HCT116 (cell line): ENCODE measurements around the gene UBL4B. TPM values are rescaled to one million over a fixed set of nuclear protein-coding genes. Genes with fewer than 3 reads are reported as not detected.

Experiments
- ATAC-seq: fragments of 200-7000 bp; cut with Tn5 transposase; 2 replicates; pipeline ENCODE4 v1.9.1; 2020; ENCODE audit warnings: mild to moderate bottlenecking, moderate library complexity
- BruUV-seq: library from RNA; stranded (reverse); fragments of 400-500 nt; replicated peaks from 2 replicates; lab custom pipeline; 2021; lab: Mats Ljungman, UMichigan
- CTCF ChIA-PET: fragments of 300-600 bp; sonication (Branson Sonifier 250); formaldehyde crosslinking; loops from one replicate; lab custom pipeline; 2021; ENCODE audit warnings: antibody characterized with exemption; lab: Charles Lee
- POLR2A ChIA-PET: fragments of 300-600, 350-600 bp; sonication (Branson Sonifier 250); formaldehyde crosslinking; loops from one replicate; lab custom pipeline; 2021; ENCODE audit warnings: antibody characterized with exemption; lab: Charles Lee
- RAD21 ChIA-PET, 2 experiments: fragments of 300-600 bp; sonication (Branson Sonifier 250); formaldehyde crosslinking; loops; one replicate each; lab custom pipeline; 2023; ENCODE audit warnings: low total read pairs in 2 of 2; ENCODE audit not compliant: uncharacterized antibody in 2 of 2, unreplicated experiment in 2 of 2, low non-redundant PET in 1 of 2; lab: Charles Lee
- DNase-seq: peaks from one replicate; pipeline ENCODE4 v3.0.0-alpha.2; 2010; ENCODE audit warnings: low read depth, low spot score
- H2AFZ ChIP-seq: fragments of 200-600 bp; shearing (Covaris generic), sonication (generic); 2 replicates; pipeline ENCODE4 v1.6.1; 2017; ENCODE audit warnings: low read depth, mixed run types, mixed read lengths, antibody characterized with exemption, low read length; ENCODE audit not compliant: poor library complexity, severe bottlenecking
- H3K27ac ChIP-seq: 2 replicates; pipeline ENCODE4 v1.5.1; 2012; ENCODE audit warnings: low read depth, low read length
- H3K27me3 ChIP-seq: fragments of 200-600 bp; sonication (generic); 2 replicates; pipeline ENCODE4 v1.6.1; 2016; ENCODE audit warnings: mixed run types, low read length, mixed read lengths; ENCODE audit not compliant: insufficient read depth
- H3K36me3 ChIP-seq, 2 experiments: fragments of 200-500 bp in 1 of 2; fragments of 200-600 bp in 1 of 2; sonication (Bioruptor generic) in 1 of 2; sonication (generic) in 1 of 2; 2 replicates each; pipeline versions ENCODE4 v1.5.1 to v1.6.1; 2014 to 2016; ENCODE audit warnings: low read length in 2 of 2, inconsistent platforms in 1 of 2, mixed read lengths in 1 of 2, mixed run types in 1 of 2; ENCODE audit not compliant: insufficient read depth in 2 of 2, control insufficient read depth in 1 of 2
- H3K4me1 ChIP-seq, 2 experiments: fragments of 200-600 bp in 1 of 2; sonication (generic) in 1 of 2; 2 replicates each; pipeline versions ENCODE4 v1.5.1 to v1.6.1; 2012 to 2017; ENCODE audit warnings: low read length in 2 of 2, inconsistent platforms in 1 of 2, mild to moderate bottlenecking in 1 of 2, mixed read lengths in 1 of 2, mixed run types in 1 of 2, moderate library complexity in 1 of 2; ENCODE audit not compliant: insufficient read depth in 2 of 2, control insufficient read depth in 1 of 2
- H3K4me2 ChIP-seq: fragments of 200-600 bp; sonication (generic); 2 replicates; pipeline ENCODE4 v1.6.1; 2017; ENCODE audit warnings: mixed run types, low read length, mixed read lengths
- H3K4me3 ChIP-seq, 2 experiments: fragments of 200-600 bp in 1 of 2; sonication (generic) in 1 of 2; replicated peaks in 1 of 2; 2 replicates each; pipeline ENCODE4 v1.5.1; 2011 to 2016; ENCODE audit warnings: low read length in 2 of 2, control low read depth in 1 of 2, low read depth in 1 of 2, mild to moderate bottlenecking in 1 of 2, mixed read lengths in 1 of 2, mixed run types in 1 of 2
- H3K79me2 ChIP-seq: fragments of 200-600 bp; sonication (generic); 2 replicates; pipeline ENCODE4 v1.6.1; 2017; ENCODE audit warnings: mild to moderate bottlenecking, mixed run types, low read length, moderate library complexity, mixed read lengths; ENCODE audit not compliant: insufficient read depth
- H3K9ac ChIP-seq: fragments of 200-600 bp; sonication (generic); 2 replicates; pipeline ENCODE4 v1.6.1; 2016; ENCODE audit warnings: low read length, mixed read lengths
- H3K9me2 ChIP-seq: fragments of 200-600 bp; sonication (generic), shearing (Covaris generic); 2 replicates; pipeline ENCODE4 v1.6.1; 2017; ENCODE audit warnings: mixed run types, mild to moderate bottlenecking, moderate library complexity; ENCODE audit not compliant: insufficient read depth
- H3K9me3 ChIP-seq, 2 experiments: fragments of 200-500 bp in 1 of 2; fragments of 200-600 bp in 1 of 2; sonication (Bioruptor generic) in 1 of 2; sonication (generic) in 1 of 2; 2 replicates each; pipeline ENCODE4 v1.6.1; 2014 to 2017; ENCODE audit warnings: low read length in 2 of 2, mixed read lengths in 2 of 2, inconsistent platforms in 1 of 2, low read depth in 1 of 2, mild to moderate bottlenecking in 1 of 2, mixed run types in 1 of 2, moderate library complexity in 1 of 2; ENCODE audit not compliant: control insufficient read depth in 1 of 2, insufficient read depth in 1 of 2
- H4K20me1 ChIP-seq: fragments of 200-600 bp; sonication (generic), shearing (Covaris generic); 2 replicates; pipeline ENCODE4 v1.6.1; 2017; ENCODE audit warnings: mixed run types, mild to moderate bottlenecking, moderate library complexity; ENCODE audit not compliant: insufficient read depth
- ATF3 ChIP-seq: IDR thresholded peaks from 2 replicates; pipeline ENCODE4 v1.6.1; 2012
- CBX3 ChIP-seq: IDR thresholded peaks from 2 replicates; pipeline ENCODE4 v1.6.1; 2012; ENCODE audit warnings: low read depth
- CTCF ChIP-seq, 3 experiments: fragments of 200-600 bp in 1 of 3; sonication (generic) in 1 of 3; IDR thresholded peaks in 2 of 3; conservative IDR thresholded peaks in 1 of 3; 2 replicates each; pipeline ENCODE4 v1.5.1; 2012 to 2017; ENCODE audit warnings: low read depth in 2 of 3, low read length in 2 of 3, antibody characterized with exemption in 1 of 3, borderline replicate concordance in 1 of 3, control low read depth in 1 of 3, mild to moderate bottlenecking in 1 of 3, mixed read lengths in 1 of 3, mixed run types in 1 of 3, moderate library complexity in 1 of 3; ENCODE audit not compliant: insufficient read depth in 1 of 3
- ELF1 ChIP-seq: IDR thresholded peaks from 2 replicates; pipeline ENCODE4 v1.6.1; 2012; ENCODE audit warnings: low read depth, borderline replicate concordance
- EZH2 ChIP-seq: fragments of 200-600 bp; sonication (generic); IDR thresholded peaks from 2 replicates; pipeline ENCODE4 v1.6.1; 2017; ENCODE audit warnings: antibody characterized with exemption, mixed run types
- MAX ChIP-seq: IDR thresholded peaks from 2 replicates; pipeline ENCODE4 v1.6.1; 2012
- POLR2AphosphoS5 ChIP-seq: IDR thresholded peaks from 2 replicates; pipeline ENCODE4 v1.6.1; 2011; ENCODE audit warnings: mild to moderate bottlenecking, low read depth, low read length, moderate library complexity
- REST ChIP-seq: IDR thresholded peaks from 2 replicates; pipeline ENCODE4 v1.6.1; 2012; ENCODE audit warnings: low read depth
- SIN3A ChIP-seq: IDR thresholded peaks from 2 replicates; pipeline ENCODE4 v1.6.1; 2012; ENCODE audit warnings: low read depth
- SP1 ChIP-seq: IDR thresholded peaks from 2 replicates; pipeline ENCODE4 v1.6.1; 2012; ENCODE audit warnings: low read depth
- SRF ChIP-seq: IDR thresholded peaks from 2 replicates; pipeline ENCODE4 v1.6.1; 2012; ENCODE audit warnings: low read depth
- YY1 ChIP-seq: IDR thresholded peaks from 2 replicates; pipeline ENCODE4 v1.6.1; 2011; ENCODE audit warnings: low read length, low read depth, moderate library complexity, mild to moderate bottlenecking; ENCODE audit not compliant: insufficient replicate concordance; ENCODE audit errors: extremely low read depth
- ZBTB33 ChIP-seq: IDR thresholded peaks from 2 replicates; pipeline ENCODE4 v1.6.1; 2011; ENCODE audit warnings: mild to moderate bottlenecking, low read length, moderate library complexity; ENCODE audit not compliant: insufficient replicate concordance; ENCODE audit errors: extremely low read depth
- ZFX ChIP-seq: fragments of 450-650 bp; IDR thresholded peaks from 2 replicates; pipeline ENCODE4 v1.6.1; 2017
- ZNF274 ChIP-seq: fragments of 200-500 bp; sonication (Bioruptor generic); IDR thresholded peaks from 2 replicates; pipeline ENCODE4 v1.6.1; 2014; ENCODE audit warnings: mild to moderate bottlenecking, low read depth, low read length, inconsistent platforms
- intact Hi-C: fragments of 100-400 bp; cut with micrococcal nuclease; formaldehyde crosslinking; loops from 2 replicates; pipeline ENCODE4 v1.10.0; 2022
- total RNA-seq: library from RNA; stranded (reverse); gene quantifications from one replicate; pipeline ENCODE4 v1.2.1, GENCODE V29; 2021; ENCODE audit not compliant: unreplicated experiment

The UBL4B gene
- total RNA-seq, 1 experiment from 2014 or later, result 0.57 TPM

GRCh38 chr1:110114173-110114572, 1.9 kb downstream of the UBL4B start:
- POLR2A ChIA-PET, result no interaction called here
- peaks cover 0 to 9% of the 10 kb centered on the region in 2 experiments; a peak in 2 of 4 replicates for H3K4me1 ChIP-seq
- TF ChIP-seq CBX3 (no peak), ZFX (no peak), ZBTB33 (no peak), POLR2AphosphoS5 (no peak), REST (no peak), ELF1 (no peak), SRF (no peak), ZNF274 (no peak), SIN3A (no peak), EZH2 (no peak), MAX (no peak), ATF3 (no peak), CTCF (IDR thresholded peaks at IDR 0.05 in 2 of 3, conservative IDR thresholded peaks at IDR 0.05 in 1 of 3; ENCODE audit: borderline replicate concordance in 1 of 3, insufficient read depth in 1 of 3, low read depth in 2 of 3, low read length in 2 of 3) (no peak), SP1 (no peak), YY1 (no peak)
- TF ChIP-seq, all 23 proteins: peak for 0
- Histone ChIP-seq H3K9ac (no peak overlapping the region), H3K27ac (no peak overlapping the region), H3K9me2 (no peaks in the 10 kb centered on the region), H3K9me3 (no peaks in the 10 kb centered on the region), H3K27me3 (peaks cover 7% of the 10 kb centered on the region; the same call in 1 of the 2 replicates), H3K79me2 (no peaks in the 10 kb centered on the region), H2AFZ (no peak overlapping the region), H4K20me1 (no peaks in the 10 kb centered on the region), H3K4me2 (no peak overlapping the region), H3K36me3 (no peaks in the 10 kb centered on the region), H3K4me3 (no peak overlapping the region)
- intact Hi-C loops, result no loop called here
- ChIA-PET CTCF (no interaction called here), RAD21 (no interaction called here)
- no peak for ATAC-seq
- no peak for DNase-seq
- no TSS peak for BruUV-seq
